Hematopoietic multipotent progenitor cell treated with erythropoietin and hydrocortisone succinate and interleukin-3 and kit ligand, for 8 days (in vitro differentiated cells): ENCODE measurements around the gene MYO9B.

Experiments
- DNase-seq: peaks from one replicate; pipeline ENCODE4 v3.0.0-alpha.2; 2015

Gene MYO9B

DNA sequence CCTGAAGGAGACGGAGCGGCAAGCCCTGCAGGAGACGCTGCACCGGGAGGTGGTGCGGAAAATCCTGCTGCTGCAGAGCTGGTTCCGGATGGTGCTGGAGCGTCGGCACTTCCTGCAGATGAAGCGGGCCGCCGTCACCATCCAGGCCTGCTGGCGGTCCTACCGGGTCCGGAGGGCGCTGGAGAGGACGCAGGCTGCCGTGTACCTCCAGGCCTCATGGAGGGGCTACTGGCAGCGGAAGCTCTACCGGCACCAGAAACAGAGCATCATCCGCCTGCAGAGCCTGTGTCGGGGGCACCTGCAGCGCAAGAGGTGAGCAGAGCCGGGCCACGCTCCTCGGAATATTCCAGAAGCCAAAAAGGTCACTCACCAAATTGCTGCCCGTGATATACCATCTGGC, 117.2 kb downstream of the MYO9B start:
- DNase-seq = no peak

DNA sequence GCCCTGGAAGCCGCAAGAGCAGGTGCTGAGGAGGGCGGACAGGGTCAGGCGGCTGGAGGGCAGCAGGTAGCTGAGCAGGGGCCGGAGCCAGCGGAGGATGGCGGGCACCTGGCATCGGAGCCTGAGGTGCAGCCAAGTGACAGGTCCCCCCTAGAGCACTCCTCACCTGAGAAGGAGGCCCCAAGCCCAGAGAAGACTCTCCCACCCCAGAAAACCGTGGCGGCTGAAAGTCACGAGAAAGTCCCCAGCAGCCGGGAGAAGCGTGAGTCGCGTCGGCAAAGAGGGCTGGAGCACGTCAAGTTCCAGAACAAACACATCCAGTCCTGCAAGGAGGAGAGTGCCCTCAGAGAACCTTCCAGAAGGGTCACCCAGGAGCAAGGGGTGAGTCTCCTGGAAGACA, 119.0 kb downstream of the MYO9B start:
- DNase-seq = no peak

DNA sequence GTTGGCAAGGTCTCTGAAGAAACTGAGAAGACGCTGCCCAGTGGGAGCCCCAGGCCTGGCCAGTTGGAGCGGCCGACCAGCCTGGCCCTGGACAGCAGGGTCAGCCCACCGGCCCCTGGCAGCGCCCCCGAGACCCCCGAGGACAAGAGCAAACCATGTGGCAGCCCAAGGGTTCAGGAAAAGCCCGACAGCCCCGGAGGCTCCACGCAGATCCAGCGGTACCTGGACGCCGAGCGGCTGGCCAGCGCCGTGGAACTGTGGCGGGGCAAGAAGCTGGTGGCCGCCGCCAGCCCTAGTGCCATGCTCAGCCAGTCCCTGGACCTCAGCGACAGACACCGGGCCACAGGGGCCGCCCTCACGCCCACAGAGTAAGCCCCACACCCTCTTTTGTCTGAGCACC, 119.5 kb downstream of the MYO9B start:
- DNase-seq = no peak

DNA sequence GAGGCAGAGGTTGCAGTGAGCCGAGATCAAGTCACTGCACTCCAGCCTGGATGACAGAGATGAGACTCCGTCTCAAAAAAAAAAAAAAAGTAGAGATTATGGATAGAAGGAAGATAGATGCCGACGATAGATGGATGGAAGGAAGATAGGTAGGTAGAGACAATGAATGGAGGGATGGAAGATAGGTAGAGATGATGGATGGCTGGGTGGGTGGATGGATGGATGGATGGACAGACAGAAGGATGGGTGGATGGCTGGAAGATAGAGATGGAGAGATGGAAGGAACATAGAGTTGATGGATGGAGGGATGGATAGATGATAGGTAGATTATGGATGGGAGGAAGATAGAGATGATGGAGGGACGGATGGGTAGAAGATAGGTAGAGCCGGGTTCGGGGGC, 121.0 kb downstream of the MYO9B start:
- DNase-seq = no peak

DNA sequence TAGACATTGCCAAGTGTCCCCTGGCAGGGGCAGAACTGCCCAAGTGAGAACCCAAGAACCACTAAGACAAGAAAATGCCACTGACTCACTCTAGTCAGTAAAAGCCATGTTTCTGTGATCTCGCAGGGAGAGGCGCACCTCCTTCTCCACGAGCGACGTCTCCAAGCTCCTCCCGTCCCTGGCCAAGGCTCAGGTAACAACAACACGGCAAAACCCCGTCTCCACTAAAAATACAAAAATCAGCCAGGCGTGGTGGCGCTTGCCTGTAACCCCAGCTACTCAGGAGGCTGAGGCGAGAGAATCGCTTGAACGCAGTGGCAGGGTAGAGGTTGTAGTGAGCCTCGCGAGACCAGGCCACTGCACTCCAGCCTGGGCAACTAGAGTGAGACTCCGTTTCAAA, 122.1 kb downstream of the MYO9B start:
- DNase-seq = no peak

DNA sequence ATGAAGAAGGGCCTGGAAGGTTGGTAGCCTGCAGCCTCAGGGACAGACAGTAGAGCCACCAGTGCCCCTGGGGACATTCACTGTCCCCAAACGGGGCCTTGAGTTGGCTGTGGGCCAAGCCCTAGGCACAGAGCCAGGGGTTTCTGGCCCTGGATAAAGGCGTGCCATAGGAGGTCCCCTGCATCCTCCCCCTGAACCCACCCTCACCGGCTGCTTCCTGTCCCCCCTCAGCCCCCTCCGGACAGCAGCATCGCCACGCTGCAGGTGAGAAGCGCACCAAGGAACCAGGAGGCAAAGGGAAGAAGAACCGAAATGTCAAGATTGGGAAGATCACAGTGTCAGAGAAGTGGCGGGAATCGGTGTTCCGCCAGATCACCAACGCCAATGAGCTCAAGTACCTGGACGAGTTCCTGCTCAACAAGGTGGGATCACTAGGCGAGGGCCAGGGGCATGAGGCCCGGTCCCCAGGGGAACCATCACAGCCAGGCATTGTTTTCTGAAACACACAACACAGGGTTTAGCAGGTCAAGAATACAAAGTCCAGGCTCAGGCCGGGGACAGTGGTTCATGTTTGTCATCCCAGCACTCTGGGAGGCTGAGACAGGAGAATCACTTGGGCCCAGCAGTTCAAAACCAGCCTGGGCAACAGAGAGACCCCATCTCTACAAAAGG, 125.0 kb downstream of the MYO9B start:
- no peak for DNase-seq

DNA sequence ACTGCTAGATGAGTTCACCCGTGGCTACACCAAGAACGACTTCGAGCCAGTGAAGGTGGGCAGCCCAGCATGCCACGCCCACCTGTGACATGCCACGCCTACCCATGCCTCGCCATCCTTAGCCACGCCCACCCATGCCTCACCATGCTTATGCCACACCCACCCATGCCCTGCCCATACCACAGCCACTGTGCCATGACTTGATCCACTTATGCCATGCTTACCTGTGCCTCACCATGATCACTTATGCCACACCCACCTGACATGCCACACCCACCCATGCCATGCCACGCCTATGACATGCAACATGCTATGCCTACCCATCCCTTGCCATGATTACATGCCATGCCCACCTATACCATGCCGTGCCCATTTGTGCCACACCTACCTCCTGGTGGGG, 126.7 kb downstream of the MYO9B start:
- peak; percentile 57 for DNase-seq

DNA sequence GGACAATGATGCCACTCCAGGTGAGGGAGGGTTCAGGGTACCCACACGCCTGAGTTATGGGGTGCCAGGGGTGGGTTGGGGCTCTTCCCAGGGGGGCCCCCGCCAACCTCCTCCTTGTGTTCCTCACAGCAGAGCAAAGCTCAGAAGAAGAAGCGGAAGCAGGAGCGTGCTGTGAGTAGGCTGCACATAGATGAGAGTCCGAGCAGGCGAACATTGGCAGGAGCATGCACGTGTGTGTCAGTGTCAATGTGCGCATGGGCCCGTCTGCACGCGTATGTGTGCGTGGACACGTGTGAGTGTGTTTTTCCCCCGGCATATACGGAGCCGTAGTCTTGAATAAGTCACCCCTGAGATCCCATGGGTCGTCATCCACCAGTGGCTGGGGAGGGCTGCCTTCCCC, 127.1 kb downstream of the MYO9B start:
- DNase-seq = no peak

DNA sequence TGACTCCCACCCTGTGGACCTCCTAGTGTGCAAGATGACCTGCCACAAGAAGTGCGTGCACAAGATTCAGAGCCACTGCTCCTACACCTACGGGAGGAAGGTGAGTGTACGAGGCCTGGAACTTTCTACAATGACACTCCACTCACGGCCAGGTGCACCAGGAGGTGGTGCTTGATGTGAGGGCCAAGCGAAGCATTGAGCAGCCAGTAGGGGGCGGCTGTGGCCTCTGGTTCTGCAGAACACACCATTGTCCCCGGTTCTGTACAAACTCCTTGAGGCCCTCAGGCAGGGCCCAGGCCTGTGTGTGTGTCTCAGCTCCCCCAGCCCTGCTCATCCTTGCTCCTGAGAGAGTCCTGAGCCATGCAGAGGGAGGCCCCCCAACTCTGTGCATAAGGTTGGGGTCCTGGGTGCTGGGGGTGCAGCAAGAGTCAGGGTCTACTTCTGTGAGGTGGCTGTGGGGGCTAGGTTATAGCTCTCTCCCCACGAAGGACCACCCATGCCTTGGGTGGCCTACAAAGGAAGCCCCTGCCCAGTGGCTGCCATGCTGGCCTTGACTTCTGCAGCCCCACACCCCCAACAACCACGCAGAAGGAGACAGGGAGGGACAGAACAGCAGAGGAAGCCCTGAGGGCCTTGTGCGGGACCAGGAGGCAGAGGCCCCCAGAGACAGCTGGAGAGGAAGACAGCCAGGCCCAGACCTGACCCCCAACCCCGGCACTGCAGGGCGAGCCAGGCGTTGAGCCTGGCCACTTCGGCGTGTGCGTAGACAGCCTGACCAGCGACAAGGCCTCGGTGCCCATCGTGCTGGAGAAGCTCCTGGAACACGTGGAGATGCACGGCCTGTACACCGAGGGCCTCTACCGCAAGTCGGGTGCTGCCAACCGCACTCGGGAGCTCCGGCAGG, 129.9 kb downstream of the MYO9B start:
- DNase-seq = peak; percentile 71

DNA sequence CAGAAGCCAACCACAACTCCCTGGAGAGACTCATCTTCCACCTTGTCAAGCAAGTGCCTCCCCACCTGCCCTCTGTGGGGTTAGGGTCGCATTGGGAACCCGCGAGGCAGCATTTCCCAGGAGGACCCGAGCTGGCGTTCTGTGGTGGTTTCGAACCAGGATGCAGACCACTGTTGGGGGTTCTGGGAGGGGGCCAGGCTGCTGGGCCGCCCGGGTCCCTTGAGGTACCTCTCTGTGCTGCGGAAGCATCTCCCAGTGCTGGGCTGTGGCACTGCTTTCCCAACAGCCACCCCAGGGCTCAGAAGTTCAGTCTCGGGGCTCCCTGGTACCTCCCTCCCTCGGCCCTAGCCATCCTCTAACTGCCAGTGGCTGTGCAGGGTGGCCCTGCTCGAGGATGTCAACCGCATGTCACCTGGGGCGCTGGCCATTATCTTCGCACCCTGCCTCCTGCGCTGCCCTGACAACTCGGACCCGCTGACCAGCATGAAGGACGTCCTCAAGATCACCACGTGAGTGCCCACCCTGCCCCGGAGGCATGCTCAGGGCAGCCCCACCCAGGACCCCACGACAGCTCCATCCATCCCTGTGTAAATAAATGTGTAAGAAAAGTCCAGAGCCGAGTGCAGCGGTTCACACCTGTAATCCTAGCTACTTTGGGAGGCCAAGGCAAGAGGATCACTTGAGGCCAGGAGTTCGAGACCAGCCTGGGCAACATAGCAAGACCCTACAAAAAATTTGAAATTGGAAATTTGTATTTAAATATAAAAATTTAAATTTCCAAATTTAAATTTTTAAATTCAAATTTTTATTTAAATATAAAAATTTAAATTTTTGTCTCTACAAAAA, 131.4 kb downstream of the MYO9B start:
- no peak for DNase-seq

DNA sequence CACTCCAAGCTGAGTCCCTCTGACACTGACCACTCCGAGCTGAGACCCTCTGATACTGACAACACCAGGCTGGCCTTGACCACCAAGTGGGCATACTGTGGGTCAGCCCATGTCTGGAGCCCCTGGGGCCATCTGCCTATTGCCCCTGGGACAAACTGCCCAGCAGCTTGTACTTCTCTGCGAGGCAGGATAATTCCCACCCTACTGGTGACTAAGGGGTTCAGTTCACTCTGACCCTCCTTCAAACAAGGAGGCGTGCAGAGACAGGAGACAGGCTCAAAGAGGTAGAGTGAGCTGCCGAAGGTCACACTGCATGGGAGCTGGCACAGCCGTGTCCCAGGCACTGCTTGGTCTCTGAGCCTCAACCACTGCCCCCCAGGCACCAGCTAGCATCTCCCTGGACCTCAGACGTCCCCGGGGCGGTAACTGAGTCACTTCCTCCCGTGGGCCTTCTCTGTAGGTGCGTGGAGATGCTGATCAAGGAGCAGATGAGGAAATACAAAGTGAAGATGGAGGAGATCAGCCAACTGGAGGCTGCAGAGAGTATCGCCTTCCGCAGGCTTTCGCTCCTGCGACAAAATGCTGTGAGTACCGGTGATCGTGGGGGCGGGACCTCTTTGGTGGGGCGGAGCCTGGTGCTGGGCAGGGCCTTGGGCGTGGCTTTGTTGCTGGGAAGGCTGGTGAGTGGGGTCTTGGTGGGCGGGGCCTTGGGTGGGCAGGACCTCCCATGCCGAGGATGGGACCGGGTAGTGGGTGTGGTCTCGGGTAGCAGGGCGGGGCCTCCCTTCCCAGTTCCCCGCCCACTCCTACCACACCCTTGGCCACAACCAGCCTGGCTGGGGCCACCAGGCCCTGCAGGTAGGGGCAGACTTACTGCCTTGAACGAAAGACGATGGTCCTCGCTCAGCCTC, 133.8 kb downstream of the MYO9B start:
- peak; percentile 85 for DNase-seq

DNA sequence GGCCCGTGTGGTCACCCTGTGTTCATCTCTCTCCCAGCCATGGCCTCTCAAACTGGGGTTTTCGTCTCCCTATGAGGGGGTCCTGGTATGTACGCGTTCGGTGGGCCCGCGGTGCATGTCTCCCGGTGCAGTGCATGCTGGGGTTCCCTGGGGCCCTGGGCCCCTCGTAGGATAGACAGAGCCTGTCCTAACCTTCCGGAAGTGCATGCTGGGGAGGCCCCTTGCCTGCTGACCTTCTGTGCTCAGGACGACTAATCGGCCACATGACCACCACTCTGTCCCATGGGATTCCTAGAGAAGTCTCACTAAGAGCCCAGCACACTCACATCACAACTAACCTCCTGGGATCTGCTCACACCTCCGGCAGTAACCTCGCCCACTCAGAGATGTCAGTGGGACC, 134.7 kb downstream of the MYO9B start:
- DNase-seq = no peak

DNA sequence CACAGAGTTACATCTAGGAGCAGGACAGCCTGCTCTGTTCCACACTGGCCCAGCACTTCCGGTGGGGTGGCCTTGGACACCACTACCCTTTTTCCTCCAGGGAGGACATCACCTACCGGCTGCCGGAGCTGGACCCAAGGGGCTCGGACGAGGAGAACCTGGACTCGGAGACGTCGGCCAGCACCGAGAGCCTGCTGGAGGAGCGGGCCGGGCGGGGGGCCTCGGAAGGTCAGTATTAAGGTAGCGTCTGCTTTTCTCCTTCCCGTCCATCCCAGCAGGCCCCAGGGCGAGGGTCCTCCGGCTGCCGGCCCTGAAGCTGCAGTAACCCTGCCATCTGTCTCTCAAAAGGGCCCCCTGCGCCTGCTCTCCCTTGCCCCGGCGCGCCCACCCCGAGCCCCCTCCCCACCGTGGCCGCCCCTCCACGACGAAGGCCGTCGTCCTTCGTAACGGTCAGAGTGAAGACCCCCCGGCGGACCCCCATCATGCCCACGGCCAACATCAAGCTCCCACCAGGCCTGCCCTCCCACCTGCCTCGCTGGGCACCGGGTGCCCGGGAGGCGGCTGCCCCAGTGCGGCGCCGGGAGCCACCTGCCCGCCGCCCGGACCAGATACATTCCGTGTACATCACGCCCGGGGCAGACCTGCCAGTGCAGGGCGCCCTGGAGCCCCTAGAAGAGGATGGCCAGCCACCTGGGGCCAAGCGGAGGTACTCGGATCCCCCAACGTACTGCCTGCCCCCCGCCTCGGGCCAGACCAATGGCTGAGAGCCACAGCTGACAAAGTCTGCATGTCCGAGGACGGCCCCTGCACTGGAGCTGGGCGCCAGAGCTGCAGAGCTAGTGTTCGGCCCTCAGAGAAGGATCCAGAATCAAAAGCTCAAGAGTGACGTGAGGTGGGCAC, 136.2 kb downstream of the MYO9B start:
- DNase-seq = no peak

DNA sequence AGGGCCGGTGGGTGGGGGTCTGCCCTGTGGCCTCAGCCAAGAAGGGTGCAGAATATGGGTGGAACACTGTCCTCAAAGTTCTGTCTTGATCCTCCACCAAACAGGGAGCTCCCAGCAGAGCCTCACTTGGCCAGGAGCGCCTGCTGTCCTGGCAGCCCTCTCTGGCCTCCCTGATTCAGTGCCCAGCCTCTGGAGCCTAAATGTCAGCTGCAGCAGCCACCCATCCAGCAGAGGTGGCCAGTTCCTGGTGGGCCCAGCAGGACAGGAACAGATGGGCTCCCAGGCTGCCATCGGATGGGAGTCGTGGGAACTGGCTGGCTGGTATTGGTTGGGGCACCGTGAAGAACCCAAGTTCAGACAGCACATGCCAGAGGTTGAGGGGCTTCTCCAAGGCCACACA, 137.8 kb downstream of the MYO9B start:
- DNase-seq = no peak

DNA sequence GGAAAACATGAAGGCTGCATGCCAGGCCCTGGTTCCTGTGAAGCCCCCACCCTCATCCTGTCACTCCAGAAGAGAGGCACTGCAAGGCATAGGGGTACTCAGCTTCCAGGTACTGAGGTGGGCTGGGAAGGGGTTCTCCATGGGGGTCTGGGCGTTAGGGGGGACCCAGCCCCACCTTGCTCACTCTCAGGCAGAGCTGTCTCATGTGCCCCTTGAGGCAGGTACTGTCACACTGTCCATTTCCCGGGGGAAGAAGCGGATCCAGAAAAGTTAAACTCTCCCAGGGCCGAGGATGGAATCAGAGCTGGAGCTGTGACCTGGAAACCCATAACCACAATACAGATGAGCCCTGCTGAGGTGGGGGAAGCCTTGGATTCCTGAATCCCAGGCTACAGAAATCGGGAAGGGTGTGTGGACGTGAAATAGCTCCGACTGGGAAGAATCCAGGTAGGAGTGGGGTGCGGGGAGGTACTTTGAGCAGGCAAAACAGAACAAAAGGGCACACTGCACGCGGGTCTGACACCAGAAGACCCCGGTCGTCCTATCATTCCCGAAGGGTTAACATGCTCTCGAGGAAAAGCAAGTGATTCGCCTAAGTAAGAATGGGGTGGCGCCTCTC, 139.0 kb downstream of the MYO9B start:
- DNase-seq = no peak

DNA sequence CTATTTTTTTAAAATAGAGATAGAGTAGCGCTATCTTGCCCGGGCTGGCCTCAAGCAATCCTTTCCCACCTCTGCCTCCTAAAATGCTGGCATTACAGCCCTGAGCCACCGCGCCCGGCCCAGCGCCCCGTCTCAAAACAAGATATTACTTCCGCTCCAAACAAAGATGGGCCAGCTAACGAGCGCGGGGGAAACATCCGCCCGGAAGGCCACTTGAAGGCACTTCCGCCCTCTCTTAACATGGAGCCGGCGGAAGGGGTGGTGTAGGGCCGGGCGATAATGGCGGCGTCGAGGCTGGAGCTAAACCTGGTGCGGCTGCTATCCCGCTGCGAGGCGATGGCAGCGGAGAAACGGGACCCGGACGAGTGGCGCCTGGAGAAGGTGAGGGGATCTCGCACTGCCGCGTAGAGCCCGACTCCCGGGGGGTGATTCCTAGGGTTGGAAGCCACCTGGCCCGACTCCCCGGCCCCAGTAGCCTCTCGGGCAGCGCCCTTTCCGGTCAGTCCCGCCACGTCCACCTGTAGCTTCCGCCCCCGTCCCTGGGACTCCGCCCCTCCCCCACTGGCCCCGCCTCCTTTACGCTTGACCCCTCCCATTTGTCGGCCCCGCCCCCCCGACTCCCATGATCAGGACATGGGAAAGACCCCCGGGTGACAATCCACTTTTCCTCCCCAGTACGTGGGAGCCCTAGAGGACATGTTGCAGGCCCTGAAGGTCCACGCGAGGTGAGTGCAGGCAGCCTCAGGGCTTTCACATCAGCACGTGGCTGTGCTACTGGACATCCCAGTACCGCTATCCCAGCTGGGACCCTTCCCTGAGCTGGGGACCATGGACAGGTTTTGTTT, 139.8 kb downstream of the MYO9B start, which contains the start of gene USE1:
Gene USE1, plus strand, starts transcription at position 231 of the 845 bp plus-strand sequence. Its CDS starts 49 bp downstream, at position 280.
- peak; percentile 96 for DNase-seq

DNA sequence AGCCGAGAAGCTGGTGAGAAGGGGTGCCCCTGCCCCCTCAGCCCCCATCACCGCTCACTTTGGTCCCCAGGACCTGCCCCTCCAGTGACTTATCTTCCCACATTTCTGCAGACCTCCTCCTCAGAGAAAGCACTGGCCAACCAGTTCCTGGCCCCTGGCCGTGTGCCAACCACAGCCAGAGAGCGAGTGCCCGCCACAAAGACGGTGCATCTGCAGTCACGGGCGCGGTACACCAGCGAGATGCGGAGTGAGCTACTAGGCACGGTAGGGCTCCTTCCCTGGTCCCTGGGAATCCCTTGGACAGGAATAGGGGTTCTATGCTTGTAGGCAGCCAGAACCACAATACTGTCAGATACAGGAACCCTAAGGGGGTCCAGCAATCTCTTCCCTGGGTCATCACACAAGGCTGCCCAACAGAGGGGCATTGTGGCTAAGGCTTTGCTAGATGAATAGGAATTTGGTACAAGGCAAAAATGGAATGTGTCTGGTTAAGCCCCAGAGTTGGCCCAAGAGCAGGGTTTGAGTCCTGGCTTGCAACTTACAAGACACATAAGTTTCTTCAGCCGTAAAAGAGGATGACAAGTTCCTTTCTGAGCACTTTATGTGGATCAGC, 140.6 kb downstream of the MYO9B start:
- no peak for DNase-seq

DNA sequence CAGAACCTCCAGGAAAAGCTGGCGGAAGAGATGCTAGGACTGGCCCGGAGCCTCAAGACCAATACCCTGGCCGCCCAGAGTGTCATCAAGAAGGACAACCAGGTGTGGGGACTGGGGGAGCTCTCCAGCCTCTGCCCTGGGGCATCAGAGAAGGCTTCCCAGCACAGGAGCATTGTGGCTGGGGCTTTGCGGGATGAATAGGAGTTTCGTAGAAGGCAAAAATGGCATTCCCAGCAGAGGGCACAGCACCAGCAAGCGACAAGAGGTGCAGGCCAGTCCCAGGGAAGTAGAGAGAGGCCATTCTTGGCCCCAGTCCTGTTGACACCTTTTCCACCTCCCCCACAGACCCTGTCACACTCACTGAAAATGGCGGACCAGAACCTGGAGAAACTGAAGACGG, 143.7 kb downstream of the MYO9B start:
- DNase-seq = no peak

DNA sequence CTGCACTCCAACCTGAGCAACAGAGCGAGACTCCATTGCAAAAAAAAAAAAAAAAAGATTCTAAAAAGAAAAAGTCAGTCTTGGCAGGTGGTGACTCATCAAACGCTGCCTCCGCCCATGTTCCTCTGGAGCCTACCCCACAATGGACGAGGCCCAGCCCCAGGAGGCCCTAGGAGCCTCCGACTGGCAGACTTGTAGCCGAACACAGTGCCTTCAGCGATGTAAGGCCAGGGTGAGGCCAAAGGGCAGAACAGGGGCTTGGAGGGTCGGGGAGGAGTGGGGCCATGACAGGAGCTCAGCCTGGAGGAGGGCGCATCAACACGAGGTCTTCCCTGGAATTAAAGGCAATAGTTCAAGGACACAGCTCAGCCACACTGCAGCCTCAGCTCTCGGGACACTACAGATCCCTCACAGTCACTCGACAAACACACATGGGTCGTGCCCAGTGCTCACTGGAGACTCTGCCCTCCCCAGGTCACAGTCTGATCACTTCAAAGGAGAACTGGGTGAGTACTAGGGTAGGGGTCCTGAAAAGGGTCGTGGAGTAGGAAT, 144.7 kb downstream of the MYO9B start:
- DNase-seq = peak; percentile 86
